HepG2 (cell line): ENCODE measurements around the gene THOP1. TPM values are rescaled to one million over a fixed set of nuclear protein-coding genes. Genes with fewer than 3 reads are reported as not detected.

Experiments
- ATF2 ChIP-seq: sonication (generic); formaldehyde crosslinking; IDR thresholded peaks from 2 replicates; pipeline ENCODE4 v1.4.0; 2020; ENCODE audit warnings: missing genetic modification reagents
- EED ChIP-seq: sonication (generic); formaldehyde crosslinking; IDR thresholded peaks from 2 replicates; pipeline ENCODE4 v1.5.0; 2020; ENCODE audit warnings: mild to moderate bottlenecking, missing genetic modification reagents
- ETS1 ChIP-seq: sonication (generic); formaldehyde crosslinking; IDR thresholded peaks from 2 replicates; pipeline ENCODE4 v1.4.0; 2020; ENCODE audit warnings: missing genetic modification reagents
- FOXK2 ChIP-seq: fragments of 450-650 bp; IDR thresholded peaks from 2 replicates; pipeline ENCODE4 v1.6.1; 2016
- GTF2F1 ChIP-seq: fragments of 150-350 bp; IDR thresholded peaks from 2 replicates; pipeline ENCODE4 v1.6.1; 2014; ENCODE audit warnings: low read length
- HDAC1 ChIP-seq: sonication (generic); formaldehyde crosslinking; IDR thresholded peaks from 2 replicates; pipeline ENCODE4 v1.5.1; 2020; ENCODE audit warnings: mild to moderate bottlenecking, missing genetic modification reagents
- HNRNPL ChIP-seq: fragments of 200-400 bp; formaldehyde crosslinking; IDR thresholded peaks from 2 replicates; pipeline ENCODE4 v1.6.1; 2017; ENCODE audit warnings: mild to moderate bottlenecking, low read depth, low read length
- KLF6 ChIP-seq: IDR thresholded peaks from 2 replicates; pipeline ENCODE4 v1.8.0; 2016; ENCODE audit warnings: missing biosample characterization, missing genetic modification reagents
- TEAD2 ChIP-seq: sonication (generic); formaldehyde crosslinking; IDR thresholded peaks from 2 replicates; pipeline ENCODE4 v1.9.0; 2021; ENCODE audit warnings: missing genetic modification reagents
- YY1 ChIP-seq: IDR thresholded peaks from 2 replicates; pipeline ENCODE4 v1.6.1; 2011; ENCODE audit warnings: low read length, low read depth, moderate library complexity, mild to moderate bottlenecking; ENCODE audit not compliant: insufficient read depth, insufficient replicate concordance
- ZMYM2 ChIP-seq: sonication (generic); formaldehyde crosslinking; IDR thresholded peaks from 2 replicates; pipeline ENCODE4 v1.8.0; 2022; ENCODE audit warnings: mild to moderate bottlenecking, missing genetic modification reagents
- ZNF136 ChIP-seq: sonication (generic); formaldehyde crosslinking; IDR thresholded peaks from 2 replicates; pipeline ENCODE4 v1.8.1; 2022; ENCODE audit warnings: low read depth, mild to moderate bottlenecking, moderate library complexity, missing genetic modification reagents
- ZNF24 ChIP-seq: fragments of 450-650 bp; IDR thresholded peaks from 2 replicates; pipeline ENCODE4 v1.6.1; 2017; ENCODE audit warnings: antibody characterized with exemption, mild to moderate bottlenecking
- ZNF260 ChIP-seq: sonication (generic); formaldehyde crosslinking; IDR thresholded peaks from 2 replicates; pipeline ENCODE4 v1.4.0; 2020; ENCODE audit warnings: missing genetic modification reagents, low read depth, mild to moderate bottlenecking, borderline replicate concordance
- ZNF296 ChIP-seq: sonication (generic); formaldehyde crosslinking; conservative IDR thresholded peaks from 2 replicates; pipeline ENCODE4 v1.5.0; 2020; ENCODE audit warnings: mild to moderate bottlenecking, missing genetic modification reagents
- ZNF337 ChIP-seq: sonication (generic); formaldehyde crosslinking; IDR thresholded peaks from 2 replicates; pipeline ENCODE4 v1.5.1; 2020; ENCODE audit warnings: missing genetic modification reagents, low read depth, mild to moderate bottlenecking, borderline replicate concordance
- ZNF549 ChIP-seq: sonication (generic); formaldehyde crosslinking; IDR thresholded peaks from 2 replicates; pipeline ENCODE4 v1.5.0; 2020; ENCODE audit warnings: missing genetic modification reagents
- ZNF713 ChIP-seq: sonication (generic); formaldehyde crosslinking; IDR thresholded peaks from 2 replicates; pipeline ENCODE4 v1.4.0; 2020; ENCODE audit warnings: mild to moderate bottlenecking, missing genetic modification reagents
- ZNF747 ChIP-seq: sonication (generic); formaldehyde crosslinking; IDR thresholded peaks from 2 replicates; pipeline ENCODE4 v1.8.1; 2023; ENCODE audit warnings: missing genetic modification reagents, mild to moderate bottlenecking, borderline replicate concordance
- ZNF782 ChIP-seq: sonication (generic); formaldehyde crosslinking; IDR thresholded peaks from 2 replicates; pipeline ENCODE4 v1.4.0; 2020; ENCODE audit warnings: missing genetic modification reagents, mild to moderate bottlenecking, borderline replicate concordance
- polyA plus RNA-seq, 8 experiments: library from polyadenylated mRNA; depleted of rRNA in 3 of 8; stranded (reverse) in 7 of 8; unstranded in 1 of 8; fragments of >200 nt; fragmentation: Illumina TruSeq in 4 of 8; extraction: Trizol in 4 of 8; gene quantifications; 2 replicates each; pipeline versions ENCODE4 v1.2.1 to v1.2.3, GENCODE V29; 2011 to 2016; ENCODE audit warnings: low read depth in 4 of 8, missing spikeins in 1 of 8, mixed read lengths in 1 of 8; ENCODE audit not compliant: insufficient read depth in 1 of 8
- total RNA-seq, 5 experiments: library from RNA; depleted of rRNA; stranded (reverse); fragments of >200 nt; fragmentation: Illumina TruSeq; extraction: Trizol; gene quantifications; 2 replicates each; pipeline ENCODE4 v1.2.3, GENCODE V29; 2016; ENCODE audit warnings: low read depth in 1 of 5
- TF ChIP-seq, protein P1 (sequence below): sonication (generic); formaldehyde crosslinking; IDR thresholded peaks from 2 replicates; pipeline ENCODE4 v1.4.0; 2020; ENCODE audit warnings: missing genetic modification reagents, mild to moderate bottlenecking, borderline replicate concordance
- TF ChIP-seq, protein P2 (sequence below): sonication (generic); formaldehyde crosslinking; IDR thresholded peaks from 2 replicates; pipeline ENCODE4 v1.4.0; 2020; ENCODE audit warnings: missing genetic modification reagents

The THOP1 gene
- total and polyA plus RNA-seq, 2 of the 13 experiments (the other 11 are each of a cell fraction or from before 2014, with no cell fraction given) = 74.4 to 116 TPM

DNA sequence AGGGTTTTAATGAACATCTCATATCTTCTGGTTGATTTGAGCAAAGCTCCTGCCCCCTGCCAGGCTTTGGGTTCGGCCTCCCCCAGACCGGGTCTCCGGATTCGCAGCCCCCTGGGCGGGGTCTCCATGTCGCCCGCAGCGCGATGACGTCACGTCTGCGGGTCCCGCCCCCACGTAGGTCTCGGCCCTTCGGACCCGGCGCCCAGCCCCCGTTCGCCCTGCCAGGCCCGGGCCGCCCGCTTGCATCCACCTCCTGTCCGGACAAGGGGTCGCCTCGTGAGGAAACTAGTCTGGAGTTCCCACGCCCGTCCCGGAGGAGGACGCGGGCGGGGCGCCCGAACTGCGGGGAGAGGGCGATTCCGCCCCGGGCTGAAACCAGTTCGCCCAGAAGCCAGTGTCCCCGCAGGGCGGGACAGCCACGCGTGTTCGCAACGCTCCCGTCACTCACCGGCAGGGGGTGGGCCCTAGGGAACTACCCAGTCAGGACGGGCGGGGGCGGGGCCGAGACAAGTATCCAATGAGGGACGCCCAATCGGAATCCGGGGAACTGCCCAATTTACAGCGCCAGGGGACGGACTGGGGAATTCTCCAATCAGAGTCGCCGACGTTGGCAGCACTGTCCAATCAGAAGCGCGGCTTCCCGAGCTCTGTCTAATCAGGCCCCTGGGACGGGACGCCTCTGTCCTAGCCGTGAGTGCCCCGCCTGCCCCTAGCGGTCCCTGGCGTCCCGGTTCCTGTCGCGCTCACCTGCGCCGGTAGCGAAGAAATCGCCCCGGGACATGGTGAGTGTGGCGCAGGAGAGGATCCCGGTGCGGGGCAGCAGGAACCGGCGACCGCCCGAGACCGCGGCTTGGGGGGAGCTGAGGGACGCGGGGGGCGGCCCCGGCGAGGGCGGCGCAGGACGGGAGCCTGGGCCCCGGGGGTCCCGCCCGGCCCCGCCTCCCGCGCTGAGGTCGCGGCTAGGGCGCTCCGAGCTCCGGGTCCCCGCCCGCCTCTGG lies 55.8 kb downstream of the THOP1 start, which contains the start of gene ZNF555 (continued):
- TF ChIP-seq HNRNPL (0 out of 2 replicates have a peak, but pooled peaks have one; percentile 5), YY1 (no peak), ZNF337 (CRISPR knock-in tag) (no peak), ZNF260 (CRISPR knock-in tag) (no peak), ZNF136 (CRISPR knock-in tag) (0 out of 2 replicates have a peak, but pooled peaks have one; percentile 57), ZNF713 (CRISPR knock-in tag) (no peak), FOXK2 (no peak), KLF6 (no peak), ZNF782 (CRISPR knock-in tag) (0 out of 2 replicates have a peak, but pooled peaks have one; percentile 37), TEAD2 (CRISPR knock-in tag) (no peak), ZNF24 (no peak), ZNF747 (peak; percentile 85; the same call in 1 of the 2 replicates), EED (CRISPR knock-in tag) (peak; percentile 56; the same call in 1 of the 2 replicates), ZNF549 (CRISPR knock-in tag) (peak; percentile 71; the same call in 1 of the 2 replicates), ZMYM2 (CRISPR knock-in tag) (peak; percentile 96), GTF2F1 (no peak), ATF2 (CRISPR knock-in tag) (peak; percentile 92), ETS1 (CRISPR knock-in tag) (0 out of 2 replicates have a peak, but pooled peaks have one; percentile 77), ZNF296 (CRISPR knock-in tag) (no peak), HDAC1 (peak; percentile 98)
- TF ChIP-seq, protein P1, sequence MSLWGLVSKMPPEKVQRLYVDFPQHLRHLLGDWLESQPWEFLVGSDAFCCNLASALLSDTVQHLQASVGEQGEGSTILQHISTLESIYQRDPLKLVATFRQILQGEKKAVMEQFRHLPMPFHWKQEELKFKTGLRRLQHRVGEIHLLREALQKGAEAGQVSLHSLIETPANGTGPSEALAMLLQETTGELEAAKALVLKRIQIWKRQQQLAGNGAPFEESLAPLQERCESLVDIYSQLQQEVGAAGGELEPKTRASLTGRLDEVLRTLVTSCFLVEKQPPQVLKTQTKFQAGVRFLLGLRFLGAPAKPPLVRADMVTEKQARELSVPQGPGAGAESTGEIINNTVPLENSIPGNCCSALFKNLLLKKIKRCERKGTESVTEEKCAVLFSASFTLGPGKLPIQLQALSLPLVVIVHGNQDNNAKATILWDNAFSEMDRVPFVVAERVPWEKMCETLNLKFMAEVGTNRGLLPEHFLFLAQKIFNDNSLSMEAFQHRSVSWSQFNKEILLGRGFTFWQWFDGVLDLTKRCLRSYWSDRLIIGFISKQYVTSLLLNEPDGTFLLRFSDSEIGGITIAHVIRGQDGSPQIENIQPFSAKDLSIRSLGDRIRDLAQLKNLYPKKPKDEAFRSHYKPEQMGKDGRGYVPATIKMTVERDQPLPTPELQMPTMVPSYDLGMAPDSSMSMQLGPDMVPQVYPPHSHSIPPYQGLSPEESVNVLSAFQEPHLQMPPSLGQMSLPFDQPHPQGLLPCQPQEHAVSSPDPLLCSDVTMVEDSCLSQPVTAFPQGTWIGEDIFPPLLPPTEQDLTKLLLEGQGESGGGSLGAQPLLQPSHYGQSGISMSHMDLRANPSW (CRISPR knock-in tag) = no peak
- TF ChIP-seq, protein P2, sequence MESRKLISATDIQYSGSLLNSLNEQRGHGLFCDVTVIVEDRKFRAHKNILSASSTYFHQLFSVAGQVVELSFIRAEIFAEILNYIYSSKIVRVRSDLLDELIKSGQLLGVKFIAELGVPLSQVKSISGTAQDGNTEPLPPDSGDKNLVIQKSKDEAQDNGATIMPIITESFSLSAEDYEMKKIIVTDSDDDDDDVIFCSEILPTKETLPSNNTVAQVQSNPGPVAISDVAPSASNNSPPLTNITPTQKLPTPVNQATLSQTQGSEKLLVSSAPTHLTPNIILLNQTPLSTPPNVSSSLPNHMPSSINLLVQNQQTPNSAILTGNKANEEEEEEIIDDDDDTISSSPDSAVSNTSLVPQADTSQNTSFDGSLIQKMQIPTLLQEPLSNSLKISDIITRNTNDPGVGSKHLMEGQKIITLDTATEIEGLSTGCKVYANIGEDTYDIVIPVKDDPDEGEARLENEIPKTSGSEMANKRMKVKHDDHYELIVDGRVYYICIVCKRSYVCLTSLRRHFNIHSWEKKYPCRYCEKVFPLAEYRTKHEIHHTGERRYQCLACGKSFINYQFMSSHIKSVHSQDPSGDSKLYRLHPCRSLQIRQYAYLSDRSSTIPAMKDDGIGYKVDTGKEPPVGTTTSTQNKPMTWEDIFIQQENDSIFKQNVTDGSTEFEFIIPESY (CRISPR knock-in tag) = peak; percentile 50; the same call in 1 of the 2 replicates
